ENCODE measurements around the gene ZNF768.

The ZNF768 gene

GRCh38 chr16:30526137-30526822, at the start of gene ZNF768:
TSS of gene ZNF768 (minus strand) at chr16:30526566. CDS start at chr16:30526413, 153 bp downstream.
- DNase-seq (ENCODE audit: low read depth, low spot score), result no peak

- DNase-seq (ENCODE audit: low read depth, low spot score), result no peak
These were observed 48.3 kb upstream of the ZNF768 start for GRCh38 chr16:30574678-30575077.

- peak; percentile 95 for DNase-seq (ENCODE audit: low read depth, low spot score)
These were observed 45.3 kb upstream of the ZNF768 start, which contains the start of gene ZNF688 for GRCh38 chr16:30571445-30572322. TSS of gene ZNF688 (minus strand) at chr16:30571714. CDS start at chr16:30571629, 85 bp downstream.

- DNase-seq (ENCODE audit: low read depth, low spot score), result no peak
These were observed 44.5 kb upstream of the ZNF768 start for GRCh38 chr16:30570636-30571444.

- no peak for DNase-seq (ENCODE audit: low read depth, low spot score)
These were observed 43.6 kb upstream of the ZNF768 start for GRCh38 chr16:30569746-30570635.

- no peak for DNase-seq (ENCODE audit: low read depth, low spot score)
These were observed 42.9 kb upstream of the ZNF768 start for GRCh38 chr16:30569281-30569680.

- DNase-seq (ENCODE audit: low read depth, low spot score), result no peak
These were observed 41.7 kb upstream of the ZNF768 start for GRCh38 chr16:30567991-30568638.

- DNase-seq (ENCODE audit: low read depth, low spot score), result no peak
These were observed 41.0 kb upstream of the ZNF768 start for GRCh38 chr16:30567160-30567990.

- no peak for DNase-seq (ENCODE audit: low read depth, low spot score)
These were observed 40.2 kb upstream of the ZNF768 start for GRCh38 chr16:30566531-30566930.

- no peak for DNase-seq (ENCODE audit: low read depth, low spot score)
These were observed 39.6 kb upstream of the ZNF768 start for GRCh38 chr16:30565984-30566383.

- no peak for DNase-seq (ENCODE audit: low read depth, low spot score)
These were observed 39.2 kb upstream of the ZNF768 start for GRCh38 chr16:30565526-30565925.

- no peak for DNase-seq (ENCODE audit: low read depth, low spot score)
These were observed 35.7 kb upstream of the ZNF768 start for GRCh38 chr16:30562021-30562420.

GRCh38 chr16:30561089-30561816, 34.9 kb upstream of the ZNF768 start:
- no peak for DNase-seq (ENCODE audit: low read depth, low spot score)

- DNase-seq (ENCODE audit: low read depth, low spot score), result no peak
These were observed 33.3 kb upstream of the ZNF768 start for GRCh38 chr16:30559690-30560089.

GRCh38 chr16:30558789-30559377, 32.5 kb upstream of the ZNF768 start:
- no peak for DNase-seq (ENCODE audit: low read depth, low spot score)

GRCh38 chr16:30557957-30558788, 31.8 kb upstream of the ZNF768 start, which contains the start of gene ZNF764:
TSS of gene ZNF764 (minus strand) at chr16:30558374. CDS start at chr16:30558182, 192 bp downstream.
- DNase-seq (ENCODE audit: low read depth, low spot score), result peak; percentile 92

GRCh38 chr16:30557707-30557956, 31.3 kb upstream of the ZNF768 start:
- no peak for DNase-seq (ENCODE audit: low read depth, low spot score)

- DNase-seq (ENCODE audit: low read depth, low spot score), result no peak
These were observed 29.7 kb upstream of the ZNF768 start for GRCh38 chr16:30556125-30556473.
